OCI-LY7 (cell line): ENCODE measurements around the gene ZNF816. TPM values are rescaled to one million over a fixed set of nuclear protein-coding genes. Genes with fewer than 3 reads are reported as not detected.
"Not testable (repeated sequence)": the region's sequence is repeated elsewhere in the genome, so short reads cannot be mapped to it uniquely, and the experiment has no call there.

ENCODE experiments used
- BruUV-seq: library from RNA; stranded (reverse); fragments of 400-500 nt; replicated peaks from 2 replicates; lab custom pipeline; 2021; lab: Mats Ljungman, UMichigan
- CTCF ChIA-PET: fragments of 300-600 bp; sonication (Branson Sonifier 250); formaldehyde crosslinking; loops from one replicate; lab custom pipeline; 2022; ENCODE audit warnings: antibody characterized with exemption; ENCODE audit not compliant: unreplicated experiment; lab: Charles Lee
- POLR2A ChIA-PET: fragments of 300-600 bp; sonication (Branson Sonifier 250); formaldehyde crosslinking; loops from one replicate; lab custom pipeline; 2022; ENCODE audit warnings: antibody characterized with exemption; lab: Charles Lee
- DNase-seq: peaks from one replicate; pipeline ENCODE4 v3.0.0-alpha.2; 2015; ENCODE audit warnings: low spot score
- H2AFZ ChIP-seq: fragments of 200-600 bp; sonication (generic), shearing (Covaris generic); 2 replicates; pipeline ENCODE4 v1.6.1; 2014; ENCODE audit warnings: mild to moderate bottlenecking, antibody characterized with exemption, low read length, moderate library complexity
- H3K27ac ChIP-seq: fragments of 200-600 bp; sonication (generic); 2 replicates; pipeline ENCODE4 v1.5.1; 2014; ENCODE audit warnings: mixed run types, low read depth, mild to moderate bottlenecking, moderate library complexity, low read length, inconsistent platforms; ENCODE audit not compliant: poor library complexity, severe bottlenecking
- H3K36me3 ChIP-seq: fragments of 200-600 bp; sonication (generic); 2 replicates; pipeline ENCODE4 v1.6.1; 2014; ENCODE audit warnings: mild to moderate bottlenecking, antibody characterized with exemption, low read length, moderate library complexity, mixed read lengths; ENCODE audit not compliant: insufficient read depth
- H3K4me1 ChIP-seq: fragments of 200-600 bp; sonication (generic); 2 replicates; pipeline ENCODE4 v1.5.1; 2014; ENCODE audit warnings: mild to moderate bottlenecking, low read length; ENCODE audit not compliant: insufficient read depth, poor library complexity, severe bottlenecking
- H3K4me2 ChIP-seq: fragments of 200-600 bp; sonication (generic); 2 replicates; pipeline ENCODE4 v1.6.1; 2014; ENCODE audit warnings: mild to moderate bottlenecking, low read length
- H3K4me3 ChIP-seq: fragments of 200-600 bp; sonication (generic); 2 replicates; pipeline ENCODE4 v1.5.1; 2014; ENCODE audit warnings: mild to moderate bottlenecking, low read depth, low read length; ENCODE audit not compliant: poor library complexity, severe bottlenecking
- H3K79me2 ChIP-seq: fragments of 200-600 bp; sonication (generic); 2 replicates; pipeline ENCODE4 v1.6.1; 2016; ENCODE audit warnings: low read depth, mild to moderate bottlenecking, low read length, moderate library complexity, mixed read lengths; ENCODE audit not compliant: insufficient read depth
- H3K9me2 ChIP-seq: fragments of 200-600 bp; sonication (generic); 2 replicates; pipeline ENCODE4 v1.6.1; 2016; ENCODE audit warnings: mild to moderate bottlenecking, low read length, mixed read lengths; ENCODE audit not compliant: insufficient read depth
- H3K9me3 ChIP-seq: fragments of 200-600 bp; sonication (generic); 2 replicates; pipeline ENCODE4 v1.6.1; 2014; ENCODE audit warnings: mild to moderate bottlenecking, mixed run types, low read length, mixed read lengths
- H4K20me1 ChIP-seq: fragments of 200-600 bp; sonication (generic); 2 replicates; pipeline ENCODE4 v1.6.1; 2014; ENCODE audit warnings: mild to moderate bottlenecking, antibody characterized with exemption, low read length, moderate library complexity, mixed read lengths; ENCODE audit not compliant: insufficient read depth
- CTCF ChIP-seq: fragments of 200-600 bp; sonication (generic); conservative IDR thresholded peaks from 2 replicates; pipeline ENCODE4 v1.5.1; 2014; ENCODE audit warnings: mild to moderate bottlenecking, antibody characterized with exemption, low read length, moderate library complexity, mixed read lengths
- EZH2phosphoT487 ChIP-seq: fragments of 200-600 bp; sonication (generic); IDR thresholded peaks from 2 replicates; pipeline ENCODE4 v1.6.1; 2018; ENCODE audit warnings: low read depth, borderline replicate concordance, mild to moderate bottlenecking, mixed run types, antibody characterized with exemption, low read length, moderate library complexity, mixed read lengths
- intact Hi-C: fragments of 100-400 bp; cut with micrococcal nuclease; formaldehyde crosslinking; loops from one replicate; pipeline ENCODE4 v1.10.0; 2022; ENCODE audit not compliant: unreplicated experiment
- total RNA-seq, 2 experiments: library from RNA; depleted of rRNA in 1 of 2; stranded (reverse); fragments of >200 nt in 1 of 2; shearing (Covaris generic) in 1 of 2; gene quantifications; 2 replicates each; pipeline ENCODE4 v1.2.3, GENCODE V29; 2014 to 2022

ZNF816 gene
- total RNA-seq, 2 experiments from 2014 or later, result 8.6 to 8.8 TPM

GRCh38 chr19:52922841-52923777 is 39.6 kb downstream of the ZNF816 start, which contains the start of gene ZNF888:
Gene ZNF888, minus strand, starts transcription at chr19:52923428. Its CDS starts 5,555 bp downstream, at chr19:52917873.
- peak; percentile 88 for DNase-seq
- Histone ChIP-seq H3K27ac (peak within 1 kb of the TSS; percentile 54), H3K9me3 (no peaks in the 10 kb centered on the region), H3K36me3 (peaks cover 19% of the 10 kb centered on the region), H3K4me3 (peak within 1 kb of the TSS; percentile 78), H2AFZ (peak within 1 kb of the TSS; percentile 84; the same call in 1 of the 2 replicates), H3K9me2 (no peaks in the 10 kb centered on the region), H3K4me2 (peak within 1 kb of the TSS; percentile 65), H3K4me1 (peaks cover 18% of the 10 kb centered on the region), H3K79me2 (peaks cover 9% of the 10 kb centered on the region; the same call in 1 of the 2 replicates), H4K20me1 (no peaks in the 10 kb centered on the region)
- TF ChIP-seq EZH2phosphoT487 (no peak), CTCF (no peak)
- TSS peak; percentile 79 for BruUV-seq
- intact Hi-C loops, result no loop called here
- CTCF ChIA-PET, result no interaction called here
- POLR2A ChIA-PET, result interaction anchor here (0.6 kb wide), 1 partner anchor 610 kb away, joined by 4 read pairs; no protein-coding TSS in a partner anchor

GRCh38 chr19:52917531-52917930 is 45.1 kb downstream of the ZNF816 start:
- BruUV-seq, result no TSS peak
- H3K4me3 ChIP-seq, result no peak overlapping the region
- POLR2A ChIA-PET, result no interaction called here
- DNase-seq, result no peak
- TF ChIP-seq CTCF (no peak), EZH2phosphoT487 (no peak)
- H3K79me2 ChIP-seq, result peaks cover 7% of the 10 kb centered on the region; the same call in 1 of the 2 replicates
- H4K20me1 ChIP-seq, result no peaks in the 10 kb centered on the region
- H2AFZ ChIP-seq, result no peak overlapping the region
- no peaks in the 10 kb centered on the region for H3K9me2 ChIP-seq
- peaks cover 11% of the 10 kb centered on the region for H3K4me1 ChIP-seq
- CTCF ChIA-PET, result no interaction called here
- H3K9me3 ChIP-seq, result no peaks in the 10 kb centered on the region
- intact Hi-C loops, result no loop called here
- H3K4me2 ChIP-seq, result no peak overlapping the region
- H3K36me3 ChIP-seq, result peaks cover 53% of the 10 kb centered on the region
- no peak overlapping the region for H3K27ac ChIP-seq

GRCh38 chr19:52910648-52911047 is 52.0 kb downstream of the ZNF816 start:
- Histone ChIP-seq H4K20me1 (no peaks in the 10 kb centered on the region), H3K27ac (no peak overlapping the region), H3K4me1 (no peaks in the 10 kb centered on the region), H3K4me3 (no peak overlapping the region), H3K9me3 (peaks cover 3% of the 10 kb centered on the region; the same call in 1 of the 2 replicates), H3K4me2 (no peak overlapping the region), H3K9me2 (no peaks in the 10 kb centered on the region), H3K79me2 (no peaks in the 10 kb centered on the region), H2AFZ (no peak overlapping the region), H3K36me3 (peaks cover 78% of the 10 kb centered on the region)
- BruUV-seq, result no TSS peak
- POLR2A ChIA-PET, result interaction anchor here (0.7 kb wide), 1 partner anchor 58 kb away, joined by 3 read pairs; no protein-coding TSS in a partner anchor
- no peak for TF ChIP-seq CTCF
- no peak for TF ChIP-seq EZH2phosphoT487
- intact Hi-C loops, result no loop called here
- DNase-seq, result no peak
- CTCF ChIA-PET, result no interaction called here

- peaks cover 38% of the 10 kb centered on the region for H3K36me3 ChIP-seq
- H3K9me3 ChIP-seq, H3K4me3 ChIP-seq, CTCF ChIA-PET, H3K79me2 ChIP-seq, H3K9me2 ChIP-seq, H4K20me1 ChIP-seq, POLR2A ChIA-PET, DNase-seq, H2AFZ ChIP-seq, BruUV-seq, intact Hi-C loops: not testable (repeated sequence)
- H3K27ac ChIP-seq, result peak overlapping the region; percentile 44
- H3K4me2 ChIP-seq, result peak overlapping the region; percentile 5
- peaks cover 16% of the 10 kb centered on the region for H3K4me1 ChIP-seq
Measured at GRCh38 chr19:52904052-52904780, 58.5 kb downstream of the ZNF816 start.
